GM19025 (cell line): ENCODE data around the gene SYNGR1.
"Not testable (repeated sequence)": the region's sequence is repeated elsewhere in the genome, so short reads cannot be mapped to it uniquely, and the experiment has no call there.

Experiments
- ATAC-seq: cut with Tn5 transposase; IDR thresholded peaks from one replicate; pipeline ENCODE4 v1.9.1; 2021; ENCODE audit warnings: mild to moderate bottlenecking, low read depth, moderate library complexity; ENCODE audit not compliant: unreplicated experiment

The SYNGR1 gene

GRCh38 chr22:39316440-39317083 lies 33.2 kb upstream of the SYNGR1 start:
- ATAC-seq = no peak

DNA sequence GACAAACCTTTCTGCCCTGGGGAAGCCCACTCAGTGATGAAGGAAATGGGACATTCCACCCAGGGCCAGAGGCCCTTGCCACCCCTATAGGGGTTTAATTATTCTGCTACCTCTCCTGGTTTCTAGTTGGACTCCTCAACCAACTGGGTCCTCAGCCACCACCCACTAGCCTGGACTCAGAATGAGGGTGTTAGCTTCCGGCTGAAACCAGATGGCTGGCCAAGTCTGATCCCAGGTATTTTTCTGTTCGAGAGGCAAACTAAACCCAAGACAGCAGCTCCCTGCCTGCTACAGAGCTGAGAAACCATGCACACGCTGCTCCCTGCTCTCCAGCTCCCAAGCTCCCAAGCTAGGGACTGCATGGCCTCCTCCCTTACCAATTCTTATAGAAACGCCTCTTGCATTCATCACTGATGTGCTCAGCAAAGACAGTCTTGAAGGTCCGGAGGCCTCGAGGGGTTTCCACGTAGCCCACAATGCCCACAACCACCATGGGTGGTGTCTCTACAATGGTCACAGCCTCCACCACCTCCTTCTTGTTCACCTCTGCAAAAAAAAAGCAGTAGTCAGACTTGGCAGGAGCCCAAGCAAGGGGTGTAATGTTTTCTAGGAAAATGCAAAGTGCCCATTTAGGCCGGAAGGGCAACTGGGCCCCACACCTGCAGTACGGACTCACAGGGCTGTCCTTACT lies 32.6 kb upstream of the SYNGR1 start:
- ATAC-seq = no peak

GRCh38 chr22:39317775-39318506 lies 31.9 kb upstream of the SYNGR1 start:
- no peak for ATAC-seq

- no peak for ATAC-seq
Measured at GRCh38 chr22:39318507-39319283, 31.1 kb upstream of the SYNGR1 start.

DNA sequence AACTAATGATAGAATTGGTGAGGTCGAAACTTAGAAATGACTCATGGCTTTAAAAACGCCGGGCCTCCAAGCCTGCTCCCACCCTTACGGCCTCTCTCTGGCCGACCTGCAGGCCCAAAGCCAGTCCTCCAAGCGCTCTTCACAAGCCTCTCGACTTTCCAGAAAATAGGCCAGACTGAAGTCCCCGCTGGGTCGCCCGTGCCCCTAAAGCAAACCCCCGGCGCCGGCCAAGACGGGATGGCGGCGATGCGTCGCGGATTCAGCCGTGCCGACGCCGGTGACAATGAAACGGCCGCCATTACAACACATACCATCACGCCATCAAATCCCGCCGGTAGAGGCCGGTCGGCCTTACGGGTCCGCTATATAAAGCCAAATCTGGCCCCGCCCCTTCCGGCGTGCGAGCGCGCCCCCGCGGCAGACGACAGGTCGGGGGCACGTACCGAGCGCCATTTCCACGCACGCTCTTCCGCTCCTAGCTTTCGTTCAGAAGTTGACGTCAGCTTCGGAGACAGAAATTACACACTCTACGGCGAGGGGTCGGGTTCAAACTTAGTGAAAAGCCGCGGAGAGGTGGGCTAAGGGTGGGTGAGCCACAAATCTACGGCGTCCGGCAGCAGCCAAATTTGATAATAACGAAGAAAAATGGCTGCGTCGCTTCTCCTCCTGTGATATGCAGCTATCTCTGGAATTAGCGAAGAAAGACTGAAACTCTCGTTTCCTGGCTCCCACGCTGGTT lies 30.3 kb upstream of the SYNGR1 start, which contains the start of gene RPL3:
Gene RPL3 (minus strand): TSS at position 340 of the 739 bp plus-strand sequence. CDS start 26 bp downstream, at position 314.
- ATAC-seq = peak; percentile 79

DNA sequence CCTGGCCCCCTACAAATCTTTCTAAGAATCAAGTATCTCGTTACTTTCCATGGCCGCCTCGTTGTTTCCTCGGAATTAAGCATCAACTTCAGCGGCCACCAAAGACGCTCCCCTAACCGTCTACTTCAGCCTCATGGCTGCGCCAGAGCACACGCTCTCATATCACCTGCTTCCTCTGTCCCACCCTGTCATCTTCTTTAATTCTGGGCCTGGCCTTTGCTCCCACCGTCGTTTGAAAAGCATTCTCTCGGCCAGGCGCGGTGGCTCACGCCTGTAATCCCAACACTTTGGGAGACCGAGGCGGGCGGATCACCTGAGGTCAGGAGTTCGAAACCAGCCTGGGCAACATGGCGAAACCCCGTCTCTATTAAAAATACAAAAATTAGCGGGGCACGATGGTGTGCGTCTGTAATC lies 29.2 kb upstream of the SYNGR1 start:
- ATAC-seq = not testable (repeated sequence)

DNA sequence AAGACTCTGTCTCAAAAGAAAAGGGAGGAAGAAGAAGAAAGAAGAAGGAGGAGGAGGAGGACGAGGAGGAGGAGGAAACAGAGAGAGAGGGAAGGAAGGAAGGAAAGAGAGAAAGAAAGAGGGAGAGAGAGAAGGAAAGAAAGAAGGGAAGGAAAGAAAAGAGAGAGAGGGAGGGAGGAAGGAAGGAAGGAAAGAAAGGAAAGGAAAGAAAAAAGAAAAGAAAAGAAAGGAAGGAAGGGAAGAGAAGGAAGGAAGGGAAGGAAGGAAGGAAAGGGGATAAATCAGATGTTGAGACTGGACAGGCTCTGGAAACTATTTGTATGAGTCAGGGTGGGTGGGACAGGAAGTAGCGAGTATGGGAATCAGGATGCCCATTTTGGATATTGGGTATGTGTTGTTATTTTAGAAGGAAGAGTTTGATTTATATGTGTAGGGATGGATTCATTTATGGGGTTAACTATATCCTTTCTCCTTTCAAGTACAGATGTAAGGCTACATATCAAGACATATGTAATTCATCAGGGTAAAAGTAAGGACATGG lies 24.3 kb upstream of the SYNGR1 start:
- ATAC-seq = no peak

DNA sequence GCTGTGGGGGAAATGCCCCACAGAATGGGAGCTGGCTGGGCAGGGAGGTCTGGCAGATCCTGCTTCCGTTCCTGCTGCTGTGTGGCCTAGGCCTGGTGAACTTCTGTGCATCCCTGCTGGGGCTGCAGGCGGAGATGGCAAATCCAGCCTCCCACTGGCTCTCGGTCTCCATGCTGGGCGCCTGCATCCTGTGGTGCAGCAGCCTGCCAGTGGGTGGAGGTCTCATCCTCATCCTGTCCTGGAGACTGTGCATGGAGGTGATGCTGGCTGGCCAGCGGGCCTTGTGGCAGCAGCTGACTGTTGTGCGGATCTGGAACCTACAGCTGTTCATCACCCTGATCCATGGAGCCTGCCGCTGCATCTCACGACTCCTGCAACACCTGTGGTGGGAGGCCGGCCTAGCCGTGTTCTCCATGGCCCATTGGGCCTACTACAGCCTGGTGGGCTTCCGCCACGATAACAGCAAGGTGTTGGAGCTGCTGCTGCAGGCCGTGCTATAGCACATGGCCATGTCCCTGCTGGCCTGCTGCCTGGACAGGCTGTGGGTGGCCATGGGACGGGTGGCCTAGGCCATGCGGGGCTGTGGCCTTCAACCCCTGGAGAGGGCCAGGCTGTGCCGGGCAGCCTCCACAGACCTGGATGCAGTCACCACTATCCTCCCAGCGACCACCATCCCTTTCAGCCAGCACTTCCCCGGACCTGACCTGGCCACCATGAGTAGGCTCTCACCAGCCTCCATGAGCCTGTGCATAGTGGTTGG lies 21.6 kb upstream of the SYNGR1 start:
- ATAC-seq = no peak

DNA sequence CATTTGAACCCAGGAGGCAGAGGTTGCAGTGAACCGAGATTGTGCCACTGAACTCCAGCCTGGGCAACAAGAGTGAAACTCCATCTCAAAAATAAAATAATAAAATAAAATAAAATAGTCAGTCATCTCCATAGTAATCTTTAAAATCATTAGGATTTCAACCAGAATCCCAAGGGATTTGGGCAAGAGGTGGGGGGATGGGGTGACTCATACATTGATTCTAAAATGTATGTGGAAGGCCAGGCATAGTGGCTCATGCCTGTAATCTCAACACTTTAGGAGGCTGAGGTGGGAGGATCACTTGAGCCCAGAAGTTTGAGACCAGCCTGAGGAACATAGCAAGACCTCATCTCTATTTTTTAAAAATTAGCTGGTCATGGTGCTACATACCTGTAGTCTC lies 19.2 kb upstream of the SYNGR1 start:
- not testable (repeated sequence) for ATAC-seq

- no peak for ATAC-seq
Measured at GRCh38 chr22:39332441-39333064, 17.2 kb upstream of the SYNGR1 start.

DNA sequence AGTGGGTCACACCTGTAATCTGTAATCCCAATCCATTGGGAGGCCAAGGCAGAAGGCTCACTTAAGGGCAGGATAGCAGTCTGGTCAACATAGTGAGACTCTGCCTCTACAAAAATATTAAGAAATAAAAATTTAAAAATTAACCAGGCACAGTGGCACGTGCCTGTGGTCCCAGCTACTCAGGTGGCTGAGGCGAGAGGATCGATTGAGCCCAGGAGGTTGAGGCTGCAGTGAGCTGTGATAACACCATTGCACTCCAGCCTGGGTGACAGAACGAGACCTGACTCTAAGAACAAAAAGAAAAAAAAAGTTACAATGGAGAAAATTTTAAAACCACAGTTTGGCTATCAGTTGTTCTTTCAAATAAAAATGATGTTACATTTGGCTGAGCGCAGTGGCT lies 13.4 kb upstream of the SYNGR1 start:
- ATAC-seq = no peak

DNA sequence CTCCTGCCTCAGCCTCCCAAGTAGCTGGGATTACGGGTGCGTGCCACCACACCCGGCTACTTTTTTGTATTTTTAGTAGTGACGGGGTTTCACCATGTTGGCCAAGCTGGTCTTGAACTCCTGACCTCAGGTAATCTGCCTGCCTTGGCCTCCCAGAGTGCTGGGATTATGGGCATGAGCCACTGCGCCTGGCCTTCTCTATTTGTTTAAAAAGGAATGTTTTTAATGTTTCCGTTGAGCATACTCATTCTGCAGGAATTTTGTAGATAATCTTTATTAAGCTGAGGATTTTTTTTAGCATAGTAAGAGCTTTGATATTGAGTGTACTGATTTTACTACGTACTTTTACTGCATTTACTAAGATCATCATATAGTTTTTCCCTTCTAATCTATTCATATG lies 10.0 kb upstream of the SYNGR1 start:
- not testable (repeated sequence) for ATAC-seq

GRCh38 chr22:39341179-39341578 lies 8.6 kb upstream of the SYNGR1 start:
- no peak for ATAC-seq

GRCh38 chr22:39343259-39344045 lies 6.3 kb upstream of the SYNGR1 start:
- ATAC-seq = no peak

GRCh38 chr22:39344046-39344390 lies 5.8 kb upstream of the SYNGR1 start:
- ATAC-seq = no peak

- ATAC-seq = no peak
Measured at GRCh38 chr22:39345231-39345630, 4.6 kb upstream of the SYNGR1 start.

GRCh38 chr22:39348909-39349505 lies 784 bp upstream of the SYNGR1 start:
- no peak for ATAC-seq
